ENCODE measurements around the gene RASSF10.

GRCh38 chr11:13011466-13012055, 2.4 kb downstream of the RASSF10 start:
- no peak for TF ChIP-seq CTCF (IDR thresholded peaks at IDR 0.05)
- TF ChIP-seq RORB (CRISPR knock-in tag; IDR thresholded peaks at IDR 0.05): no peak
